K562 (cell line): Measurements from ENCODE around the gene CRAT. TPM values are rescaled to one million over a fixed set of nuclear protein-coding genes. Genes with fewer than 3 reads are reported as not detected.
A peak's percentile ranks its signal among the peaks of the same experiment; 100 is the strongest.

Experiments used
- CBX1 ChIP-seq: sonication (generic); IDR thresholded peaks from 2 replicates; pipeline ENCODE4 v1.6.1; 2016; ENCODE audit warnings: antibody characterized with exemption, low read depth, mild to moderate bottlenecking
- GATA2 ChIP-seq: sonication (generic); formaldehyde crosslinking; IDR thresholded peaks from 2 replicates; pipeline ENCODE4 v1.4.0; 2020; ENCODE audit warnings: mild to moderate bottlenecking, missing genetic modification reagents
- HDGF ChIP-seq: fragments of 450-650 bp; IDR thresholded peaks from 2 replicates; pipeline ENCODE4 v1.6.1; 2016
- KHSRP ChIP-seq: fragments of 450-650 bp; IDR thresholded peaks from 2 replicates; pipeline ENCODE4 v1.6.1; 2017
- MAFG ChIP-seq: fragments of 450-650 bp; conservative IDR thresholded peaks from 2 replicates; pipeline ENCODE4 v1.6.1; 2016; ENCODE audit warnings: missing genetic modification characterization, missing compliant biosample characterization
- NCOA6 ChIP-seq: fragments of 450-650 bp; IDR thresholded peaks from 2 replicates; pipeline ENCODE4 v1.6.1; 2017; ENCODE audit warnings: mild to moderate bottlenecking
- NONO ChIP-seq, 2 experiments: fragments of 200-400 bp in 1 of 2; fragments of 450-650 bp in 1 of 2; formaldehyde crosslinking in 1 of 2; IDR thresholded peaks; 2 replicates each; pipeline ENCODE4 v1.6.1; 2017; ENCODE audit warnings: low read depth in 2 of 2, mild to moderate bottlenecking in 2 of 2, moderate library complexity in 2 of 2, low read length in 1 of 2
- RBFOX2 ChIP-seq: fragments of 200-400 bp; formaldehyde crosslinking; IDR thresholded peaks from 2 replicates; pipeline ENCODE4 v1.6.1; 2017; ENCODE audit warnings: low read depth, mild to moderate bottlenecking, low read length, moderate library complexity
- RHOXF2B ChIP-seq: fragments of 250-450 bp; sonication (Bioruptor Pico); conservative IDR thresholded peaks from 2 replicates; pipeline ENCODE4 v1.5.1; 2021
- SETDB1 ChIP-seq: IDR thresholded peaks from one replicate; pipeline ENCODE4 v1.6.1; 2012; ENCODE audit warnings: low read length, control low read depth, inconsistent platforms
- ZNF239 ChIP-seq: fragments of 250-450 bp; sonication (Bioruptor Pico); IDR thresholded peaks from 2 replicates; pipeline ENCODE4 v1.4.0; 2020; ENCODE audit warnings: mild to moderate bottlenecking
- ZNF3 ChIP-seq: fragments of 250-450 bp; sonication (Bioruptor Pico); IDR thresholded peaks from 2 replicates; pipeline ENCODE4 v1.5.0; 2021; ENCODE audit warnings: mild to moderate bottlenecking, moderate library complexity
- ZNF766 ChIP-seq: fragments of 200-800 bp; sonication (Bioruptor generic); conservative IDR thresholded peaks from 2 replicates; pipeline ENCODE4 v1.6.1; 2016; ENCODE audit warnings: missing genetic modification characterization, missing compliant biosample characterization
- polyA plus RNA-seq, 8 experiments: library from polyadenylated mRNA; depleted of rRNA in 4 of 8; stranded (reverse) in 5 of 8; unstranded in 3 of 8; fragments of >200 nt; fragmentation: Nextera tagmentation in 2 of 8; fragmentation: Illumina TruSeq in 1 of 8; extraction: Ambion mirVana in 2 of 8; extraction: Trizol in 1 of 8; gene quantifications; 2 replicates each; pipeline versions ENCODE4 v1.2.1 to v1.2.3, GENCODE V29; 2011 to 2014; ENCODE audit warnings: inconsistent platforms in 1 of 8, missing spikeins in 1 of 8
- total RNA-seq, 7 experiments: library from RNA; depleted of rRNA in 6 of 7; stranded (reverse); fragments of >200 nt in 6 of 7; fragmentation: Illumina TruSeq in 2 of 7; extraction: Trizol in 2 of 7; gene quantifications; 2 replicates each; pipeline versions ENCODE4 v1.2.1 to v1.2.3, GENCODE V29; 2011 to 2021; ENCODE audit warnings: low replicate concordance in 1 of 7
- TF ChIP-seq, protein P1 (sequence below): sonication (generic); formaldehyde crosslinking; IDR thresholded peaks from 2 replicates; pipeline ENCODE4 v1.8.1; 2023; ENCODE audit warnings: mild to moderate bottlenecking, missing genetic modification reagents
- TF ChIP-seq, protein P2 (sequence below): sonication (generic); formaldehyde crosslinking; IDR thresholded peaks from 2 replicates; pipeline ENCODE4 v1.9.0; 2022; ENCODE audit warnings: mild to moderate bottlenecking, missing genetic modification reagents
- TF ChIP-seq, protein P3 (sequence below): fragments of 450-650 bp; formaldehyde crosslinking; IDR thresholded peaks from 2 replicates; pipeline ENCODE4 v1.4.0; 2022; ENCODE audit warnings: missing genetic modification characterization
- TF ChIP-seq, protein P4 (sequence below): fragments of 250-450 bp; sonication (Bioruptor Pico); IDR thresholded peaks from 2 replicates; pipeline ENCODE4 v1.5.0; 2021
- TF ChIP-seq, protein P5 (sequence below): fragments of 450-650 bp; IDR thresholded peaks from 2 replicates; pipeline ENCODE4 v1.6.1; 2017; ENCODE audit warnings: antibody characterized with exemption, mild to moderate bottlenecking

CRAT gene
- total and polyA plus RNA-seq, 9 of the 15 experiments (the other 6 are each of a cell fraction or from before 2014, with no cell fraction given): 0.20 to 13.8 (median 5.4) TPM

DNA sequence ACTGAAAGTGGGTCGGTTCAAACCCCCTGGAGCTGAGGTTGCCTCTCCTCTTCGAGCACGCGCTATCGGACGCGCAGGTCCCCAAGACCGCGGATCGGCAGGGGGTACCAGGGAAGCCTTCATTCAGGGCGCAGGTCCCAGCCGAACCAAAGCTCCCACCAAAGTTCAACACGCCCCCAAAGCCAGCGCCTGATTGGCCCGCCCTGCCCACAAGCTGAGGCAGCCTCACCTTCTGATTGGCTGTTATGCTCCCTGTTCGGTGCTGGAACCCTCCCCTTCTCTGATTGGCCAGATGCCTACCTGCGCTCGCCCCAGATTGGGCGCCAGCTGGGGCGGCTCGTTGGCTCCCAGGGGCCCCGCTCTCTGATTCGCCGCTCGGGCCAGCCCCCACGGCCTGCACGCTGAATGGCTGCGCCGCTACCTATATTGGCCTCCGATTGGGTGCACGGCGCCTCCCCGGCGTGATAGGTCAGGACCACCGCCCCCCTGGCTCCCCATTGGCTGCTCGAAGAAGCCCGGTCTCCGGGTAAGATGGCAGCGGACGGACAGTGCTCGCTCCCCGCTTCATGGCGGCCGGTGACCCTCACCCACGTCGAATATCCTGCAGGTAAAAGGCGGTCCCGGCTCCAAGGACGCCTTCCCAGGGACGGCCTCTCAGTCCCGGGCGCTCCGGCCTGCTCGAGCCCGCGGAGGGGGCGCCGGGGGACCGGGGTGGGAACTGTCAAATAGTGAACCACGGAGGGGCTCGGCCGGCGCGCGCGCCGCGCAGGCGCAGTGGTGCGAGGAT, 29.8 kb downstream of the CRAT start, which contains the start of gene DOLPP1 (continued):
- TF ChIP-seq, protein P1, sequence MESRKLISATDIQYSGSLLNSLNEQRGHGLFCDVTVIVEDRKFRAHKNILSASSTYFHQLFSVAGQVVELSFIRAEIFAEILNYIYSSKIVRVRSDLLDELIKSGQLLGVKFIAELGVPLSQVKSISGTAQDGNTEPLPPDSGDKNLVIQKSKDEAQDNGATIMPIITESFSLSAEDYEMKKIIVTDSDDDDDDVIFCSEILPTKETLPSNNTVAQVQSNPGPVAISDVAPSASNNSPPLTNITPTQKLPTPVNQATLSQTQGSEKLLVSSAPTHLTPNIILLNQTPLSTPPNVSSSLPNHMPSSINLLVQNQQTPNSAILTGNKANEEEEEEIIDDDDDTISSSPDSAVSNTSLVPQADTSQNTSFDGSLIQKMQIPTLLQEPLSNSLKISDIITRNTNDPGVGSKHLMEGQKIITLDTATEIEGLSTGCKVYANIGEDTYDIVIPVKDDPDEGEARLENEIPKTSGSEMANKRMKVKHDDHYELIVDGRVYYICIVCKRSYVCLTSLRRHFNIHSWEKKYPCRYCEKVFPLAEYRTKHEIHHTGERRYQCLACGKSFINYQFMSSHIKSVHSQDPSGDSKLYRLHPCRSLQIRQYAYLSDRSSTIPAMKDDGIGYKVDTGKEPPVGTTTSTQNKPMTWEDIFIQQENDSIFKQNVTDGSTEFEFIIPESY (CRISPR knock-in tag): no peak
- no peak; the same call in 1 of the 2 replicates for TF ChIP-seq ZNF239 (CRISPR knock-in tag)
- TF ChIP-seq GATA2 (CRISPR knock-in tag): no peak
- TF ChIP-seq, protein P2, sequence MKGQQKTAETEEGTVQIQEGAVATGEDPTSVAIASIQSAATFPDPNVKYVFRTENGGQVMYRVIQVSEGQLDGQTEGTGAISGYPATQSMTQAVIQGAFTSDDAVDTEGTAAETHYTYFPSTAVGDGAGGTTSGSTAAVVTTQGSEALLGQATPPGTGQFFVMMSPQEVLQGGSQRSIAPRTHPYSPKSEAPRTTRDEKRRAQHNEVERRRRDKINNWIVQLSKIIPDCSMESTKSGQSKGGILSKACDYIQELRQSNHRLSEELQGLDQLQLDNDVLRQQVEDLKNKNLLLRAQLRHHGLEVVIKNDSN (CRISPR knock-in tag): peak; percentile 75
- no peak for TF ChIP-seq KHSRP
- no peak for TF ChIP-seq CBX1
- TF ChIP-seq ZNF766 (CRISPR knock-in tag): peak; percentile 95
- TF ChIP-seq NONO (IDR thresholded peaks at IDR 0.05; ENCODE audit: low read depth in 2 of 2, low read length in 1 of 2): 0 out of 4 replicates have a peak, but pooled peaks of 1 of the 2 experiments have one; percentile 22
- TF ChIP-seq, protein P3, sequence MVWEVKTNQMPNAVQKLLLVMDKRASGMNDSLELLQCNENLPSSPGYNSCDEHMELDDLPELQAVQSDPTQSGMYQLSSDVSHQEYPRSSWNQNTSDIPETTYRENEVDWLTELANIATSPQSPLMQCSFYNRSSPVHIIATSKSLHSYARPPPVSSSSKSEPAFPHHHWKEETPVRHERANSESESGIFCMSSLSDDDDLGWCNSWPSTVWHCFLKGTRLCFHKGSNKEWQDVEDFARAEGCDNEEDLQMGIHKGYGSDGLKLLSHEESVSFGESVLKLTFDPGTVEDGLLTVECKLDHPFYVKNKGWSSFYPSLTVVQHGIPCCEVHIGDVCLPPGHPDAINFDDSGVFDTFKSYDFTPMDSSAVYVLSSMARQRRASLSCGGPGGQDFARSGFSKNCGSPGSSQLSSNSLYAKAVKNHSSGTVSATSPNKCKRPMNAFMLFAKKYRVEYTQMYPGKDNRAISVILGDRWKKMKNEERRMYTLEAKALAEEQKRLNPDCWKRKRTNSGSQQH (CRISPR knock-in tag): no peak
- TF ChIP-seq SETDB1: no peak
- no peak for TF ChIP-seq NCOA6
- no peak for TF ChIP-seq ZNF3 (CRISPR knock-in tag)
- TF ChIP-seq MAFG (tag): no peak
- TF ChIP-seq, protein P4, sequence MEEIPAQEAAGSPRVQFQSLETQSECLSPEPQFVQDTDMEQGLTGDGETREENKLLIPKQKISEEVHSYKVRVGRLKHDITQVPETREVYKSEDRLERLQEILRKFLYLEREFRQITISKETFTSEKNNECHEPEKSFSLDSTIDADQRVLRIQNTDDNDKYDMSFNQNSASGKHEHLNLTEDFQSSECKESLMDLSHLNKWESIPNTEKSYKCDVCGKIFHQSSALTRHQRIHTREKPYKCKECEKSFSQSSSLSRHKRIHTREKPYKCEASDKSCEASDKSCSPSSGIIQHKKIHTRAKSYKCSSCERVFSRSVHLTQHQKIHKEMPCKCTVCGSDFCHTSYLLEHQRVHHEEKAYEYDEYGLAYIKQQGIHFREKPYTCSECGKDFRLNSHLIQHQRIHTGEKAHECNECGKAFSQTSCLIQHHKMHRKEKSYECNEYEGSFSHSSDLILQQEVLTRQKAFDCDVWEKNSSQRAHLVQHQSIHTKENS (CRISPR knock-in tag): no peak
- TF ChIP-seq RHOXF2B: no peak
- TF ChIP-seq, protein P5, sequence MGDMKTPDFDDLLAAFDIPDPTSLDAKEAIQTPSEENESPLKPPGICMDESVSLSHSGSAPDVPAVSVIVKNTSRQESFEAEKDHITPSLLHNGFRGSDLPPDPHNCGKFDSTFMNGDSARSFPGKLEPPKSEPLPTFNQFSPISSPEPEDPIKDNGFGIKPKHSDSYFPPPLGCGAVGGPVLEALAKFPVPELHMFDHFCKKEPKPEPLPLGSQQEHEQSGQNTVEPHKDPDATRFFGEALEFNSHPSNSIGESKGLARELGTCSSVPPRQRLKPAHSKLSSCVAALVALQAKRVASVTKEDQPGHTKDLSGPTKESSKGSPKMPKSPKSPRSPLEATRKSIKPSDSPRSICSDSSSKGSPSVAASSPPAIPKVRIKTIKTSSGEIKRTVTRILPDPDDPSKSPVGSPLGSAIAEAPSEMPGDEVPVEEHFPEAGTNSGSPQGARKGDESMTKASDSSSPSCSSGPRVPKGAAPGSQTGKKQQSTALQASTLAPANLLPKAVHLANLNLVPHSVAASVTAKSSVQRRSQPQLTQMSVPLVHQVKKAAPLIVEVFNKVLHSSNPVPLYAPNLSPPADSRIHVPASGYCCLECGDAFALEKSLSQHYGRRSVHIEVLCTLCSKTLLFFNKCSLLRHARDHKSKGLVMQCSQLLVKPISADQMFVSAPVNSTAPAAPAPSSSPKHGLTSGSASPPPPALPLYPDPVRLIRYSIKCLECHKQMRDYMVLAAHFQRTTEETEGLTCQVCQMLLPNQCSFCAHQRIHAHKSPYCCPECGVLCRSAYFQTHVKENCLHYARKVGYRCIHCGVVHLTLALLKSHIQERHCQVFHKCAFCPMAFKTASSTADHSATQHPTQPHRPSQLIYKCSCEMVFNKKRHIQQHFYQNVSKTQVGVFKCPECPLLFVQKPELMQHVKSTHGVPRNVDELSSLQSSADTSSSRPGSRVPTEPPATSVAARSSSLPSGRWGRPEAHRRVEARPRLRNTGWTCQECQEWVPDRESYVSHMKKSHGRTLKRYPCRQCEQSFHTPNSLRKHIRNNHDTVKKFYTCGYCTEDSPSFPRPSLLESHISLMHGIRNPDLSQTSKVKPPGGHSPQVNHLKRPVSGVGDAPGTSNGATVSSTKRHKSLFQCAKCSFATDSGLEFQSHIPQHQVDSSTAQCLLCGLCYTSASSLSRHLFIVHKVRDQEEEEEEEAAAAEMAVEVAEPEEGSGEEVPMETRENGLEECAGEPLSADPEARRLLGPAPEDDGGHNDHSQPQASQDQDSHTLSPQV: no peak
- TF ChIP-seq HDGF: 0 out of 2 replicates have a peak, but pooled peaks have one; percentile 28
- peak; percentile 96 for TF ChIP-seq RBFOX2
